HepG2 (cell line): ENCODE measurements around the gene MICA. TPM values are rescaled to one million over a fixed set of nuclear protein-coding genes. Genes with fewer than 3 reads are reported as not detected.

Source experiments
- AKAP8 ChIP-seq: sonication (generic); formaldehyde crosslinking; IDR thresholded peaks from 2 replicates; pipeline ENCODE4 v1.5.1; 2020; ENCODE audit warnings: mild to moderate bottlenecking, missing genetic modification reagents
- ARID4A ChIP-seq: sonication (generic); formaldehyde crosslinking; IDR thresholded peaks from 2 replicates; pipeline ENCODE4 v1.5.0; 2020; ENCODE audit warnings: mild to moderate bottlenecking, missing genetic modification reagents, borderline replicate concordance
- GFI1 ChIP-seq: sonication (generic); formaldehyde crosslinking; IDR thresholded peaks from 2 replicates; pipeline ENCODE4 v1.5.0; 2020; ENCODE audit warnings: missing genetic modification reagents, mild to moderate bottlenecking, borderline replicate concordance
- HBP1 ChIP-seq: IDR thresholded peaks from 2 replicates; pipeline ENCODE4 v1.6.1; 2016; ENCODE audit warnings: low read depth, control low read depth
- IRF2 ChIP-seq: IDR thresholded peaks from 2 replicates; pipeline ENCODE4 v1.6.1; 2018; ENCODE audit warnings: missing genetic modification reagents, missing compliant biosample characterization
- JUNB ChIP-seq: sonication (generic); formaldehyde crosslinking; IDR thresholded peaks from 2 replicates; pipeline ENCODE4 v1.8.0; 2022; ENCODE audit warnings: missing genetic modification reagents, mild to moderate bottlenecking, borderline replicate concordance
- NRL ChIP-seq: sonication (generic); formaldehyde crosslinking; IDR thresholded peaks from 2 replicates; pipeline ENCODE4 v1.5.0; 2020; ENCODE audit warnings: missing genetic modification reagents, mild to moderate bottlenecking, moderate library complexity, borderline replicate concordance
- REST ChIP-seq, 2 experiments: IDR thresholded peaks; 2 replicates each; pipeline ENCODE4 v1.6.1; 2011 to 2012; ENCODE audit warnings: low read length in 2 of 2, borderline replicate concordance in 1 of 2, low read depth in 1 of 2, mild to moderate bottlenecking in 1 of 2, moderate library complexity in 1 of 2
- STAT5B ChIP-seq: sonication (generic); formaldehyde crosslinking; IDR thresholded peaks from 2 replicates; pipeline ENCODE4 v1.4.0; 2020; ENCODE audit warnings: missing genetic modification reagents
- ZBTB25 ChIP-seq: IDR thresholded peaks from 2 replicates; pipeline ENCODE4 v1.6.1; 2018; ENCODE audit warnings: missing genetic modification reagents
- ZC3H13 ChIP-seq: sonication (generic); formaldehyde crosslinking; IDR thresholded peaks from 2 replicates; pipeline ENCODE4 v1.8.1; 2023; ENCODE audit warnings: mild to moderate bottlenecking, missing genetic modification reagents, moderate library complexity
- ZEB1 ChIP-seq: IDR thresholded peaks from 2 replicates; pipeline ENCODE4 v1.6.1; 2012; ENCODE audit warnings: mild to moderate bottlenecking, low read depth, inconsistent platforms; ENCODE audit not compliant: insufficient replicate concordance
- ZGPAT ChIP-seq: IDR thresholded peaks from 2 replicates; pipeline ENCODE4 v1.6.1; 2016; ENCODE audit warnings: mild to moderate bottlenecking
- ZNF251 ChIP-seq: sonication (generic); formaldehyde crosslinking; IDR thresholded peaks from 2 replicates; pipeline ENCODE4 v1.9.0; 2021; ENCODE audit warnings: mild to moderate bottlenecking, missing genetic modification reagents
- ZNF354B ChIP-seq: sonication (generic); formaldehyde crosslinking; IDR thresholded peaks from 2 replicates; pipeline ENCODE4 v1.8.0; 2022; ENCODE audit warnings: mild to moderate bottlenecking, missing genetic modification reagents
- ZNF382 ChIP-seq: sonication (generic); formaldehyde crosslinking; IDR thresholded peaks from 2 replicates; pipeline ENCODE4 v1.5.0; 2020; ENCODE audit warnings: missing genetic modification reagents, mild to moderate bottlenecking, borderline replicate concordance
- polyA plus RNA-seq, 8 experiments: library from polyadenylated mRNA; depleted of rRNA in 3 of 8; stranded (reverse) in 7 of 8; unstranded in 1 of 8; fragments of >200 nt; fragmentation: Illumina TruSeq in 4 of 8; extraction: Trizol in 4 of 8; gene quantifications; 2 replicates each; pipeline versions ENCODE4 v1.2.1 to v1.2.3, GENCODE V29; 2011 to 2016; ENCODE audit warnings: low read depth in 4 of 8, missing spikeins in 1 of 8, mixed read lengths in 1 of 8; ENCODE audit not compliant: insufficient read depth in 1 of 8
- total RNA-seq, 5 experiments: library from RNA; depleted of rRNA; stranded (reverse); fragments of >200 nt; fragmentation: Illumina TruSeq; extraction: Trizol; gene quantifications; 2 replicates each; pipeline ENCODE4 v1.2.3, GENCODE V29; 2016; ENCODE audit warnings: low read depth in 1 of 5

MICA gene
- total and polyA plus RNA-seq, 2 of the 13 experiments (the other 11 are each of a cell fraction or from before 2014, with no cell fraction given): 21.6 to 38.1 TPM

- TF ChIP-seq REST (IDR thresholded peaks at IDR 0.05; ENCODE audit: borderline replicate concordance in 1 of 2, low read depth in 1 of 2, low read length in 2 of 2) (0 out of 4 replicates have a peak, but pooled peaks of 1 of the 2 experiments have one; percentile 18), ZNF251 (CRISPR knock-in tag) (no peak), NRL (CRISPR knock-in tag) (peak; percentile 73; the same call in 1 of the 2 replicates), JUNB (CRISPR knock-in tag) (no peak), ZBTB25 (CRISPR knock-in tag) (no peak), ZNF382 (CRISPR knock-in tag) (no peak), AKAP8 (no peak), ZC3H13 (no peak), IRF2 (no peak), STAT5B (CRISPR knock-in tag) (no peak), HBP1 (CRISPR knock-in tag) (no peak), ZNF354B (CRISPR knock-in tag) (no peak), GFI1 (CRISPR knock-in tag) (no peak), ZGPAT (CRISPR knock-in tag) (no peak), ARID4A (CRISPR knock-in tag) (0 out of 2 replicates have a peak, but pooled peaks have one; percentile 28), ZEB1 (peak; percentile 37)
Measured at GRCh38 chr6:31462964-31463870, 59.8 kb downstream of the MICA start (continued).
